Skeletal muscle satellite cell (primary cell): Measurements from ENCODE around the gene ICE1.
"Not testable (repeated sequence)": the region's sequence is repeated elsewhere in the genome, so short reads cannot be mapped to it uniquely, and the experiment has no call there.

Experiments
- H3K27me3 ChIP-seq: 2 replicates; pipeline ENCODE4 v1.7.0; 2013; ENCODE audit warnings: low read length; ENCODE audit not compliant: control insufficient read depth, insufficient read depth
- H3K36me3 ChIP-seq: 2 replicates; pipeline ENCODE4 v1.7.0; 2013; ENCODE audit warnings: mild to moderate bottlenecking, control low read depth, low read length; ENCODE audit not compliant: insufficient read depth
- H3K4me1 ChIP-seq: 2 replicates; pipeline ENCODE4 v1.7.0; 2013; ENCODE audit warnings: low read length; ENCODE audit not compliant: control insufficient read depth, insufficient read depth
- H3K4me2 ChIP-seq: 2 replicates; pipeline ENCODE4 v1.7.0; 2013; ENCODE audit warnings: mild to moderate bottlenecking, low read length
- H3K4me3 ChIP-seq: 2 replicates; pipeline ENCODE4 v1.7.0; 2013; ENCODE audit warnings: low read length
- H3K9ac ChIP-seq: 2 replicates; pipeline ENCODE4 v1.7.0; 2013; ENCODE audit warnings: mild to moderate bottlenecking, low read depth, low read length, moderate library complexity
- H3K9me3 ChIP-seq: replicated peaks from 2 replicates; pipeline ENCODE4 v1.7.0; 2013; ENCODE audit warnings: mild to moderate bottlenecking, control low read depth, low read length

Gene ICE1

DNA sequence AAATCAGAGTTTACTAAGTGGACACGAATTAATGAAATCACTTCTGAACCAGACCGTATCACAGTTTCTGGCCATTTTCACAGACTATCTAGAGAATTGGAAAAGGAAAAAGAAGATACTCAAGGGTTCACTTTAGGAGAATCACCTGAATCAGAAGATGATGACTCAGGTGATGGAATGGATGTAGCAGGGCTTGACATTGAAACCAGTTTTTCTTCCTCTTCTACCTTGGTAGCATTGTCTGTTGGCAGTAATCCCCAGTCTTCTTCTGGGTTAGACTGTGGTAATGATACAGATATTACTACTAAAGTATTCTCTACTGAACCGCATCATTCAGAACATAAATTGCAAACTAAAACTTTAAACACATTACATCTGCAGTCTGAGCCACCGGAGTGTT, 38.5 kb downstream of the ICE1 start:
- H3K9ac ChIP-seq = no peak overlapping the region
- H3K4me3 ChIP-seq = no peak overlapping the region
- H3K36me3 ChIP-seq = peaks cover 84% of the 10 kb centered on the region
- H3K4me1 ChIP-seq = no peaks in the 10 kb centered on the region
- H3K27me3 ChIP-seq = no peaks in the 10 kb centered on the region
- no peaks in the 10 kb centered on the region for H3K9me3 ChIP-seq
- H3K4me2 ChIP-seq = no peak overlapping the region

DNA sequence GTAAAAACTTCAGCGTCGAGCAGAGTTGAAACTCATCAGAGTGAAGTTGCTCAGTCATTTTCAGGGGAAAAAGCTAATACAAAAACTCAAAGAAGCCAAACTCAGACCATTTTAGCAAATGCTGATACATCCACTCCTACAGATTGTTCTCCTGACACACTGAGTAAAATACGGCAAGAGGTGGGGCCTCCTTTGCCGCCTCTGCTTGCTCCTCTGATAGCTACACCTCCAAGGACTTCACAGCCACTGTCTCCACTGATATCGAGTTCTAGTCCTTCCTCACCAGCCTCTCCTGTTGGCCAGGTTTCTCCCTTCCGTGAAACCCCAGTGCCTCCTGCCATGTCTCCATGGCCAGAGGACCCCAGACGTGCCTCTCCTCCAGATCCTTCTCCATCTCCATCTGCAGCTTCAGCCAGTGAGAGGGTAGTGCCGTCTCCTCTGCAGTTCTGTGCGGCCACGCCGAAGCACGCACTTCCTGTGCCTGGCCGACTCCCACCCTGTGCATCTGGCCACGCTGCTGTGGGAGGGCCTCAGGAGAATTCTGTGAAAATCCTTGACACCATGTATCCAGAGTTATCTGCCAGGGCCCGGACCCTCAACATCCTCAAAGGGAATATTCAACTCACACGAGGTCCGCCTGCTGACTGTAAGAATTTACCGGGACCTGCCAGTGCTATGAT, 41.7 kb downstream of the ICE1 start:
- no peaks in the 10 kb centered on the region for H3K9me3 ChIP-seq
- no peak overlapping the region for H3K4me2 ChIP-seq
- no peaks in the 10 kb centered on the region for H3K4me1 ChIP-seq
- no peak overlapping the region for H3K9ac ChIP-seq
- no peak overlapping the region for H3K4me3 ChIP-seq
- H3K27me3 ChIP-seq = no peaks in the 10 kb centered on the region
- H3K36me3 ChIP-seq = peaks cover 74% of the 10 kb centered on the region

DNA sequence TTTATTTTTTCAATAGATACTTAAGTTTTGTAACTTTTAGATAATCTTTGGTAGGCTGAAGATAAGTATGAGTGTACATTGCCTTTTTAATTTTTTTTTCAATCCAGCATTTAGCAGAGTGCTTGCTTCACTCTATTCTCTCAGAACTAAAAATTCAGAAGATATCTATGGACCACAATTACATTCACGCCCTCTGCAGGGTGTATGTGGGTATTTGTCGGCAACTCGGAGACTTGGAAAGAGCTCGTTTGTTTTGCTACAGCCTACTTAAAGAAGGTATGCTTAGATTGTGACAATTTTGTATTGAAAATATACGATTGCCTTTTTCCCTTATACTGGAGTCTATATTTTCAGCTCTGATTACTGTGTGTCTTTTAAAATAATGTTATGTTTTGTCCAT, 43.8 kb downstream of the ICE1 start:
- Histone ChIP-seq H3K9ac (no peak overlapping the region), H3K36me3 (peaks cover 54% of the 10 kb centered on the region), H3K4me2 (no peak overlapping the region), H3K4me3 (no peak overlapping the region), H3K9me3 (no peaks in the 10 kb centered on the region), H3K27me3 (no peaks in the 10 kb centered on the region), H3K4me1 (no peaks in the 10 kb centered on the region)

DNA sequence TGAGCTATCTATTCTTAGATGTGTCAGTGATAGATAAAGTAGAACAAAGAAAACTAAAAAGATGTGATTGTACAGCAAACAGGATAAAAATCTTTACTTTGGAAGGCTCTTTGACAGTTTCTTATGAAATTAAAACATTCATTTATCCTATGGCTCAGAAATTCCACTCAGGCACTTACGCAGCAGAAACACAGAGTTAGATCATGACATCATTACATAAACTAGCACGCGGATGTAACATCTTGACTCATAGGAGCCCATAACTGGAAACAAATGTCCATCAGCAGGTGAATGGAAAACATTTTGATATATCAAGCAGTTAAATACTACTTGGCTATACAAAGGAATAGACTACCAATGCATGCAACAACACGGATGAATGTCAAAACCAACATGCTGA, 45.3 kb downstream of the ICE1 start:
- no peaks in the 10 kb centered on the region for H3K27me3 ChIP-seq
- no peak overlapping the region for H3K4me2 ChIP-seq
- no peaks in the 10 kb centered on the region for H3K9me3 ChIP-seq
- H3K36me3 ChIP-seq = peaks cover 39% of the 10 kb centered on the region
- H3K4me3 ChIP-seq = no peak overlapping the region
- H3K9ac ChIP-seq = no peak overlapping the region
- no peaks in the 10 kb centered on the region for H3K4me1 ChIP-seq

DNA sequence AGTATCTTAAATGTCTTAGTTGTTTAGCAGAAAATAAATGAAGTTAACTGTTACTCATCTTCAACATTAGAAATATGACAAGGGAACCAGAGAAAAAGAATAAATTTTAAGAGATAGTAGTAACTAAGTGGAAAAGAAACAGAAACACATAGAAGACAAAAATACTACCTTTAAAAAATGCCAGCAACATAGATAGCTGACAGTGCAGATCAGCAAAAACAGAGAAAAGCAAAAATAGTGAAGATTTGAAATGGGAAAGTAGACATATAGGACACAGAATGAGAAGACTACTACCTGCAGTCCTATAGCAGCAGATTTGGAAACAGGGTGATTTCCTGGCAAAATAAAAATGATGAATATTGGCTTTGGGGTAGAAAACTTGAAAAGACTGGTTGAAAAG, 48.5 kb downstream of the ICE1 start:
- Histone ChIP-seq H3K4me1 (peaks cover 4% of the 10 kb centered on the region), H3K36me3 (peaks cover 41% of the 10 kb centered on the region), H3K9me3 (no peaks in the 10 kb centered on the region), H3K27me3 (no peaks in the 10 kb centered on the region), H3K4me2 (no peak overlapping the region), H3K4me3 (no peak overlapping the region), H3K9ac (no peak overlapping the region)

DNA sequence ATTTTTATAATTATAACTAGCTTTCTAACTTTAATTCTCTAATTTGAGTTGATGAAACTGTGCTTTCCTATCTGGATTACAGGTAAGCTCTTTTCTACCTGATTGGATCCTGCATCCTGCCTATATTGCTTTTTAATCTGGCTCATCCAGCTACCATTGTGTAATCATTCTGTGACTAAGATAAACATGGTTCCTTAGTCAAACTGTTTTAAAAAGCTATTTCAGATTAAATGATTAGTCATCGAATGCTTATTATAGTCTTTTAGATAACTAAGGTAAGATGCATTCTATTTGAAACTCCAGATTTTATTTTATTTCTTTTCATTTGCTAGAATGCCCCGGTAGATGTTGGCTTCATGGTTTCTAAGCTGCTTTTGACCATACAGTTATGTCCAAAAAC, 50.7 kb downstream of the ICE1 start:
- H3K27me3 ChIP-seq = no peaks in the 10 kb centered on the region
- H3K4me1 ChIP-seq = peaks cover 4% of the 10 kb centered on the region
- H3K4me2 ChIP-seq = no peak overlapping the region
- H3K36me3 ChIP-seq = peaks cover 35% of the 10 kb centered on the region
- H3K4me3 ChIP-seq = no peak overlapping the region
- no peaks in the 10 kb centered on the region for H3K9me3 ChIP-seq
- no peak overlapping the region for H3K9ac ChIP-seq

DNA sequence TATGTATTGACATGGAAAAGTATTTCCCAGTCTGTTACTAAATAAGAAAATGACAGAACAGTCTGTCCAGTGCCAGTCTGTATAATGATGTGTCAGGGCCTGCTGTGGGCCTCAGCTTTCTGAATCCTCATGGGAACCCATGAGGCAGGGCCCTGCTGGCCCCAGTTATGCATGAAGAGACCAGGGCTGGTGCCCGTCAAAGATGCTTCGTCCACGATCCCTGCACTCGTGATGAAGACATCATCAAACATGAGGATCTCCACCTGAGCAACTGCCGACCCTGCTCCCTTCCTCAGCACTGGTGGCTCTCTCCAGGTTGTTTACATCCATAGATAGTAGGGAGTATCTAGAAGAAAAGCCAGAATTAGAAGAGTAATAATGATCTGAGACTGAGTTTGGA, 52.5 kb downstream of the ICE1 start:
- no peaks in the 10 kb centered on the region for H3K9me3 ChIP-seq
- H3K4me2 ChIP-seq = no peak overlapping the region
- no peak overlapping the region for H3K9ac ChIP-seq

DNA sequence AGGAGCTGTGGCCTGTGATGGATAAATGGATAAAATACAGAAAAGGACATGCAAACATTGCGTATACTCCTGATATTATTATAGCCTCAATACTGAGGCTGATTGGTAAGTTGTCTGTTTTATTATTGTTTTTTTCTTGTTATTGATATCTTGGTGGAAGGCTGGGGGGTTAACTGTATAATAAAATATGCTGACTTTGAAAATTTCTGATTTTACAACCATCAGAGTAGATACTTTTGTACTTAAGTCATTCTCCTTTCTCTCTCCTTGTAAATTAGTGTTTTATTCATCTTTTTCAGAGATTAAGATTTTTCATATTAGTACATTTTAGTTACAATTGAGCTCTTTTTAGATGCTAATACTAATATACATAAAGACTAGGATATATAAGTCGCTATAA, 53.5 kb downstream of the ICE1 start:
- peaks cover 4% of the 10 kb centered on the region for H3K4me1 ChIP-seq
- H3K9me3 ChIP-seq = no peaks in the 10 kb centered on the region
- H3K9ac ChIP-seq = no peak overlapping the region
- no peak overlapping the region for H3K4me3 ChIP-seq
- H3K27me3 ChIP-seq = no peaks in the 10 kb centered on the region
- peaks cover 35% of the 10 kb centered on the region for H3K36me3 ChIP-seq
- no peak overlapping the region for H3K4me2 ChIP-seq

More for the DNA sequence above, 52.5 kb downstream of the ICE1 start:
- Histone ChIP-seq H3K4me1 (peaks cover 4% of the 10 kb centered on the region), H3K27me3 (no peaks in the 10 kb centered on the region), H3K4me3 (no peak overlapping the region), H3K36me3 (peaks cover 35% of the 10 kb centered on the region)

DNA sequence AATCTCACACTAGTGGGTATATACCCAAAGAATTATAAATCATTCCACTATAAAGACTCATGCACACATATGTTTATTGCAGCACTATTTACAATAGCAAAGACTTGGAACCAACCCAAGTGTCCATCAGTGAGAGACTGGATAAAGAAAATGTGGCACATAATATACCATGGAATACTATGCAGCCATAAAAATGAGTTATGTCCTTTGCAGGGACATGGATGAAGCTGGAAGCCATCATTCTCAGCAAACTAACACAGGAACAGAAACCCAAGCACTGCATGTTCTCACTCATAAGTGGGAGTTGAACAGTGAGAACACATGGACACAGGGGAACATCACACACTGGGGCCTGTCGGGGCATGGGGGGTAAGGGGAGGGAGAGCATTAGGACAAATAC, 57.1 kb downstream of the ICE1 start:
- H3K9me3 ChIP-seq, H3K27me3 ChIP-seq, H3K4me1 ChIP-seq, H3K9ac ChIP-seq, H3K4me3 ChIP-seq, H3K4me2 ChIP-seq: not testable (repeated sequence)
- H3K36me3 ChIP-seq = peaks cover 26% of the 10 kb centered on the region

DNA sequence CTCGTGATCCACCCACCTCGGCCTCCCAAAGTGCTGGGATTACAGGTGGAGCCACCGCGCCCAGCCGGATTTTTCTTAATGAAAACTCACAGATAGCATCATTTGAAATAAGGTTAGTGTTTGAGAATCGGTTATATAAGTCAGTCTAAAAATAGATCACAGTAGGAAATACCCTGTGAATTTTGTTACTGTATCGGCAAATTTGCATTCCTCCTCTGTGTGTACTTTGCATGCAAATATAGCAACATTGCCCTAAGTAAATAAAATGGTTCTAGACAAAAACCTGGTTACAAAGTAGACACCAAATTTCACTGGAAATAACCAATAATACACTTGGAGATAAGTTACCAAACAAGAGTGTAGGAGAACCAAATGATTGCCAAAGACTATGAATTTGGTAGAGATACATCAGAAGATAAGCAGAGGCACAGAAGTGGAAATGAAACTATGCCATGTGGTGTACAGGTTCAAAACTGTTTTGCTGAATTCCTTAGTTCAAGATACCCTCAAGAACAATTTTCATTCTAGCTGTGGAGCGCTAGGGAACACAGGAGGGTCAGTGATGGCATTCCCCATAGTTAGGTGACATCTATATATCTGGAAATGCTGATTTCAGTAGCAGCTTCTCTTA, 58.1 kb downstream of the ICE1 start:
- Histone ChIP-seq H3K9ac (no peak overlapping the region), H3K27me3 (no peaks in the 10 kb centered on the region), H3K36me3 (peaks cover 16% of the 10 kb centered on the region), H3K4me2 (no peak overlapping the region), H3K4me3 (no peak overlapping the region), H3K4me1 (no peaks in the 10 kb centered on the region), H3K9me3 (no peaks in the 10 kb centered on the region)

DNA sequence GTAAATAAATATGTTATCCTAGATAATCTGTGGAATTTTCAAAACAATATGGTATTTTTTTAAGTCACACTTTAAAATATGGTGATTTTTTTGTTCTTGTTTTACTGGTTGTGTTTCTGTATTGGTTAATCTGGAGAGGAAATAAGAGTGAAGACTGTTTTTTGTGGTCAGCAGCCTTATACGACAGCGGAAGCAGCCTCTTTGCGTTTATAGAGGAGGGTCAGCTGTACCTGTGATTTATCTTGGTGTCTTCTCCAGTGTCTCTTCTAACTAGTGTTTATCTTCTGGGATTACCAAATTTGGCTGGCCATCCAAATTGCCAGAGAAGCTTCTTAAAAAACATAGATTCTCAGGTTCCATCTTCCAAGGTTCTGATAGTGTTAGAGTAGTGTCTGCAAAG, 58.7 kb downstream of the ICE1 start:
- H3K36me3 ChIP-seq = peaks cover 12% of the 10 kb centered on the region
- H3K27me3 ChIP-seq = no peaks in the 10 kb centered on the region
- no peak overlapping the region for H3K9ac ChIP-seq
- no peaks in the 10 kb centered on the region for H3K9me3 ChIP-seq
- no peak overlapping the region for H3K4me2 ChIP-seq
- H3K4me3 ChIP-seq = no peak overlapping the region
- H3K4me1 ChIP-seq = no peaks in the 10 kb centered on the region

DNA sequence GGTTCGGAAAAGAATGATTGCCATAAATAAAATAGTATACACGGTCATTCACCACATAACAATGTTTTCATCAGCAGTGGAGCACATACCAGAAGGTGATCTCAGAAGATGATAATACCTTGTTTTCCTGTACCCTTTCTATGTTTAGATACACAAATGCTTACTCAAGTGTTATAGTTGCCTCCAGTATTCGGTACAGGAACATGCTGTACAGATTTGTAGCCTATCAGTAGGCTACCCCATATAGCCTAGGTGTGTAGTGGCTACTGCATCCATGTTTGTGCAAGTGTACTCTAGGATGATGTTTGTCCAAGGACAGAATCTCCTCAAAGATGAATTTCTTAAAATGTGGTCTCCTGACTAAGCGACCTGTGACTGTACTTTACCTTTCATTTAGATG, 59.2 kb downstream of the ICE1 start:
- Histone ChIP-seq H3K36me3 (peaks cover 9% of the 10 kb centered on the region), H3K27me3 (no peaks in the 10 kb centered on the region), H3K4me3 (no peak overlapping the region), H3K9ac (no peak overlapping the region), H3K4me1 (no peaks in the 10 kb centered on the region), H3K4me2 (no peak overlapping the region), H3K9me3 (no peaks in the 10 kb centered on the region)
